ENCODE measurements around the gene ELOVL5.

DNA sequence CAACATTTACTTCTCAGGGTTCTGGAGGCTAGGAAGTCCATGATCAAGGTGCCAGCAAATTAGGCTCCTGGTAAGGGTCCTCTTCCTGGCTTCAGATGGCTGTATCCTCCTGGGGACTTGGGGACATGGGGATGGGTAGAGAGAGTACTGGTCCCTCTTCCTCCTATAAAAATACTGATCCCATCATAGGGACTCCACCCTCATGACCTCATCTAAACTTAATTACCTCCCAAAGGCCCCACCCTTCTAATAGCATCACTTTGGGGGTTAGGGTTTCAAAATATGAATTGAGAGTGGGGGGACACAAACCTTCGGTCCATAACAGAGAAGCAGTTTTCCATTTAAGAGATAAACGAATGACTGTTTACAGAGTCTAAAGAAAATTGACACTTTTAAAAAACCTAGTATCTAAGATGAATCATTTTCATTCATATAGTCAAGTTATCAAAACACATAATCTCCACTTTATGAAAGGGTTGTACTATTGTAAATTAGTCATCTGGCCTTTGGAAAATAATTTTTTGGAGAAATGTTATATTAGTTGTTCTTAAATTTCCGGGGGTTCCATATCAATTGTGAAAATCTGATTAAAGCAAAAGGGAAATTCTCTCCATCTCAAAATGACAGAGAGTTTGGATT, 33.5 kb downstream of the ELOVL5 start:
- TF ChIP-seq, protein P1, sequence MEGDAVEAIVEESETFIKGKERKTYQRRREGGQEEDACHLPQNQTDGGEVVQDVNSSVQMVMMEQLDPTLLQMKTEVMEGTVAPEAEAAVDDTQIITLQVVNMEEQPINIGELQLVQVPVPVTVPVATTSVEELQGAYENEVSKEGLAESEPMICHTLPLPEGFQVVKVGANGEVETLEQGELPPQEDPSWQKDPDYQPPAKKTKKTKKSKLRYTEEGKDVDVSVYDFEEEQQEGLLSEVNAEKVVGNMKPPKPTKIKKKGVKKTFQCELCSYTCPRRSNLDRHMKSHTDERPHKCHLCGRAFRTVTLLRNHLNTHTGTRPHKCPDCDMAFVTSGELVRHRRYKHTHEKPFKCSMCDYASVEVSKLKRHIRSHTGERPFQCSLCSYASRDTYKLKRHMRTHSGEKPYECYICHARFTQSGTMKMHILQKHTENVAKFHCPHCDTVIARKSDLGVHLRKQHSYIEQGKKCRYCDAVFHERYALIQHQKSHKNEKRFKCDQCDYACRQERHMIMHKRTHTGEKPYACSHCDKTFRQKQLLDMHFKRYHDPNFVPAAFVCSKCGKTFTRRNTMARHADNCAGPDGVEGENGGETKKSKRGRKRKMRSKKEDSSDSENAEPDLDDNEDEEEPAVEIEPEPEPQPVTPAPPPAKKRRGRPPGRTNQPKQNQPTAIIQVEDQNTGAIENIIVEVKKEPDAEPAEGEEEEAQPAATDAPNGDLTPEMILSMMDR (IDR thresholded peaks at IDR 0.05), result no peak
- TF ChIP-seq POLR2A (IDR thresholded peaks at IDR 0.05), result no peak

All from thyroid gland (tissue), 4 donors.